ENCODE results near the gene DPP4.

The DPP4 gene

DNA sequence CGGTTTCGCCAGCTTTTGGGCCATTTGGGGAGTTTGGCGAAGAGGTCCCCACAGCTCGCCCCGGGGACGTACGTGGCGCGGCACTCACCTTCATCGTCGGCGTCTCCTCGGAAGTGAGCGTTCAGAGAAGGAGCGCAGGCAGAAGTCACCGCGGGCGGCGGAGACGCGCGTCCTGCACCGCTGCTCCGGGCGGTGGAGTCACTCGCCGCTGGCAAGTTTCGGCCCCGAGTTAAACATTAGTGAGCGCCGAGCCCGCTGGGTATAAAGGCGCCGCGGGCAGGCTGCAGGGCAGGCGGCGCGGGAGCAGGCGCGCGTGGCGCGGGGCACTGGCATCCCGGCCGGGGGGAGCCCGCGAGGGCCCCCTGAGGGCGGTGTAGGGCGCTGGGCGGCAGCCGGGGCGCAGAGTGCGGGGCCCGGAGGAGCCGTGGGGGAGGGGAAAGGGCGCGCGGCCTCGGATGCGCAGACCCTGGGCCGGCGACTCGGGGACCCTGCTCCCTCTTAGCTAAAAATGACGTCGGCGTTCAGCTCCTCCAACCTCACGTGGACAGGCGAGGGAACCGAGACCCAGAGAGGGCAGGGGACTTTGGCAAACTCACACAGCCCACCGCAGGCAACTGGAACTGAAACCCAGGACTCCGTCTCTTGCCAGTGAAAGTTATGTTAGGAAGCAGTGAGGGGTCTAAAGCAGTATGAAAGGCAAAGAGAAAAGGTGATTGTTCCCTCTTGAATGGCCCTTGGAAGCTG lies at the start of gene DPP4:
Gene DPP4, minus strand, starts transcription at position 328 of the 744 bp plus-strand sequence. Its CDS starts 234 bp downstream, at position 94.
- DNase-seq (ENCODE audit: low read depth, low spot score) = no peak

DNA sequence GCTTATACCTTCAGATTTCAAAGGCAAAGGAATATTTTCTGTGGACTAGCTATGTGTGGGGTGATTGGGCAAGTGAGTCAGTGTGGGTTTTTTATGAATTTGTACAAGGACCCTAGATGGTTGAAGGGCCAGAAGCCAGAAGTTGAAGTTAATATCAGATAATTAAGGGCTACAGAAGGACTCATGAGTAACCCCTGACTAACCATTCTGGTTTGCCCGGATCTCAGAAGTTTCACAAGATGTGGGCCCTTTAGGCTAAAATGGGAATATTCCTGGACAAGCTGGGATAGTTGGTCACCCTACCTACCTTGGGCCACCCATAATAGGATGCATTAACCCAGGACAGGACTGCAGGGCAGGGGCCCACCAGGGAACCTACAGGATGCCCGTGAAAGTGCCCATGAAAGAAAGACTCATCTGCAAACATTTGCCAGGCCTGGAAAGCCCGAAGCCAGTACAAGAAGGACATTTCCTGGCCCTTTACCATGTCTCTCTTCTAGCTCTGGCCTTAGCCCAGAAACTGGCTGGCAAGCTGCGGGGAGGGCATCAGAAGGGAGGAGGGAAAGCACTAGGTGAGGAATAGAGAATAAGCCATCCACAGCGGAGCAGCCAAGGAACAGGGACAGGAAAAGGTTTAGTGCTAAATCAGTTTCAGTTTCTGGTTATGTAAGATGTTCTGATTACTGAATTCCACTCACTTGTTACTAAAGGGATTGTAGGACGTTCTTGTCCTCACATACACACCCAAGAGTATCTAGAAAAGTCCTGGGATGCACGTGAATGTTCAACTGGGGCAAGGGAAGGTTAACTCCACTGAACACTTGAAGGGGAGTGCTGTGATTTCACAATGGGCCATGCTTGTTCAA lies 44.4 kb upstream of the DPP4 start:
- DNase-seq (ENCODE audit: low read depth, low spot score) = no peak

DNA sequence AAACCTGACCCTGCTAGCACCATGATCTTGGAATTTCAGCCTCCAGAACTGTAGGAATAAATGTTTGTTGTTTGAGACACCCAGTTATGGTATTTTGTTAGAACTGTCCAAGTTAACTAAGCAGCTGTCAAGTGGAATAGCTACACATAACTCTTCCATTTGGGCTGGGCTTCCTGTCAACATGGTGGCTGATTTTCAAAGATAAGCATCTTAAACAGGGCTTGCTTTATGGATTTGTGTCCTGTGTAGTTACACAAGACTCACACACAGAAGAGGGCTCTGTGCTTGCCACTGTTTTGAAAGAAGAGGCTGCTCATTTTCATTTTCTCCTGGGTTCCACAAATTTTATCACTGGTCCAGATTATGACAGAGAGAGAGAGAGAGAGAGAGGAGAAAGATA lies 42.3 kb upstream of the DPP4 start:
- no peak for DNase-seq (ENCODE audit: low read depth, low spot score)

GRCh38 chr2:162115076-162115475 lies 41.1 kb upstream of the DPP4 start:
- DNase-seq (ENCODE audit: low read depth, low spot score) = no peak

DNA sequence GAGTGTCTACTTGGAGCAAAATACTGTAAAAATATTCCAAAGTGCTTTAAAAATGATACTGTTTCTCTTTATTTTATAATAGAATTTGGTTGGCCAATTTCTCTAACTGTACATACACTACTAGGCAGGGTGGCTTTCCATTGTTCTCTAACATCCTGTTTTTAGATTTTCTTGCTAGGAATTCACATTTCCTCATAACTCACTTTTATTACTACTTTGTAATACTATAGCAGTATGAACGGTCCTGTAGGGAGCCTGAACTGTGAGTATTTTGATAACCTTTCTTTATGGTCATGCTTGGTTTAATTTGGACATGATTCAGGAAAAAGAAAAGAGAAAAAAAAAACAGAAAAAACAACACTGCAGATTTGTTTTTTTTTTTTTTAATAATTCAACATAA lies 40.3 kb upstream of the DPP4 start:
- peak; percentile 25 for DNase-seq (ENCODE audit: low read depth, low spot score)

GRCh38 chr2:162113776-162114168 lies 39.8 kb upstream of the DPP4 start:
- no peak for DNase-seq (ENCODE audit: low read depth, low spot score)

DNA sequence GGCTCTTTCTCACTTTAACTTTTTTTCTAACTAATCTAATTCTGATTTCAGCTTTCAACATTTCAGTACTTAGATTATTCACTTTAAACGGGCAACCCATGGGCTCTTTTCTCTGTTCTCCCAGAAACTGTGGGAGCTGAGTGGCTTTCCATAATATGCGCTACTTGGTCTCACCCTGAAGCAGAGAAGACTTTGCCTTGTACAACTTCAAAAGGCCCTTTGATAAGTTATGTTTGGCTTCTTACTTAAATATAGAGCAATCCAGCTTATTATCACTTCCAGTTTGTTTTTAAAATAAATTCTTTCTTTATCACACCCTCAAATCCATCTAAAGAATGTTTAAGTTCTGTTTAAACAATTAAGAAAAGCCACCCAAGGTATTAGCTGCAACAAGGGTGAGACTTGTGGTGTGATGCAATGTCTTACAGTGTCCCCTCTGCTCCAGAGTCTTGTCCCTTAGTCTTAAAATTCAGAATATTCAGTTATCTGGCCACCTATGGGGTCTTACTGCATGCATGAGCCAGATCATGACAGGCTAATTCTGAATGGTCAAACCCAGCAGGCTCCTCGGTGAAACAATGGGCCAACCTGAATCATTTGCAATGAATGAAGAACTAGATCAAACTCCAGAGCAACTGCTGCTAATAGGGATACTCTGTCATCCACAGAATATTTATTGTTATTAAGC lies 39.2 kb upstream of the DPP4 start:
- DNase-seq (ENCODE audit: low read depth, low spot score) = no peak

DNA sequence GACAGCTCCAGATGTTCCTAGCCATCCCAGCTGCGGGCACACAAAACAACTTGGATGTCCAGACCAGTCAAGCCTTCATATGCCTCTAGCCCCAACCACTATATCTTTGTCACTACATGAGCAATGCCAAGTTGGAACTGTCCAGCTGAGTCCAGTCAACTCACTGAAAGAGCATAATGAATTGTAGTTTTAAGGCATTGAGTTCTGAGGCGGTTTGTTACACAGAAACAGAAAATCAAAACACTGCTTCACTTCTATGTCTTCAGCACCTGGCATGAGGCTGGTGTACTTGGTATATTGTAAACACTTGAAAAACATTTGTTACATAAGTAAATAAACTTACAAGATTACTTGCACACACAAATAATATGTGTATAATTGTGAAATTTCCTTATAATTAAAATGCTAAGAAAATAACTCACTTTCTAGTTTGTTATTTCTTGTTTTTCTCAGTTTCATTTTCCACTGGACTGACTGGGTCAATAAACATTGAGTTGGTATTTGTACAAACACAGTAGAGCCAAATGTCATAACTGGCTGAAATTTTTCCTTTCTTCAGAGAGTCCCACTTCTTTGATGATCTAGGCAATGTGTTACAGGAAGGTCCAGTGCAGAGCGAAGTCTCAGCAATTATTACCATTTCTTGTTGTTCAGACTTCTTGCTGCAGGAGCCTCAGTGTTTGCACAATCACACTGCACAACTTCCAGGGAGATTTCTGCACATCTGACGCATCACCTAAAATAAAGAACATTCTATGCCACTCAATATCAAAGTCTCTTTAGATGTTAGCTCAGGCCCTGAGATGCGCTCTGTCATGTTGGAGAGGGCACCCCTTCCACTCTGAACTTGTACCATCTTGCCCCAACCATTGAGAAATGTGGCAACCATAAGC lies 38.2 kb upstream of the DPP4 start:
- no peak for DNase-seq (ENCODE audit: low read depth, low spot score)

DNA sequence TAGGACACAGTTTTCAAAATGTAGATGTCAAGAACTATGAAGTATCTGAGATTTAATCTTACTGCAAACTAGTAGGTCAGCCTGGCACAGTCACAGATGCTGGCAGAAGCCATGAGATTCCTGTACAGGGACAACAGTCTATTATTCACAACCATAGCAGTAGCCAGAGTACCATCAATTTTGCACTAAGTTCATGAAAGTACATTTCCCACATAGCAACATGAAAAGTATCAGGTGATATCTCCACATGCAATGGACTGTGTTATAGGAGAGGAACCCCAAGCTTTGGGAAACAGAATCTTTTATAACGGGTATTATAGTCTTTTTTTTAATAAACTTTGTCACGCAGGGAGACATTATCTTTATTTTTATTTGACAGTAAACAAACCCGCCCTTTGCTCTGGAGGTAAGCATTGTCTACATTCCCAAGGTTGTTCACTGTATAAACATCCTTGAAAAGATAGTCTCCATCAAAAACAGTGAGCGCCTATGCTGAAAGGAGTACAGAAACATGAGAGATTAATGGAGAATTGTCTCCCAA lies 33.4 kb upstream of the DPP4 start:
- DNase-seq (ENCODE audit: low read depth, low spot score) = no peak

DNA sequence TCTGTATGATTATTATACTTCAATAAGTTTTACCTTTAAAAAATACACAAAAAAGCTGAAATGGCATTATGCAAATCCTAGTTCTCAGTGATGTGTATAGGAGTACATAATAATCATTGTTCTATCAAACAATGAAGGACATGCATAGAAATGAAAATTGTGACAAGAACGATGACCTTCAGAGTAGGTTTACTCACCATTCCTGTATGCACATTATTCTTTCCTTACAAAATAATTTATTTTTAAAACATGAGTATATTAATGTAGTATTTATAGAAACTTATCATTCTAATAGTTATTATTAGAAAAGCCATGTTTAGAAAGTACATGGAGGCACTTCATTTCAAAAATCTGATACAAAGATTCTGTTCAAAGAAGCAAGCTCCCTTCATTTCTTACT lies 32.7 kb upstream of the DPP4 start:
- DNase-seq (ENCODE audit: low read depth, low spot score) = no peak

GRCh38 chr2:162106146-162106551 lies 32.1 kb upstream of the DPP4 start:
- DNase-seq (ENCODE audit: low read depth, low spot score) = no peak

GRCh38 chr2:162103443-162104009 lies 29.5 kb upstream of the DPP4 start:
- DNase-seq (ENCODE audit: low read depth, low spot score) = no peak

- DNase-seq (ENCODE audit: low read depth, low spot score) = no peak
These were observed 26.6 kb upstream of the DPP4 start for GRCh38 chr2:162100579-162100978.

DNA sequence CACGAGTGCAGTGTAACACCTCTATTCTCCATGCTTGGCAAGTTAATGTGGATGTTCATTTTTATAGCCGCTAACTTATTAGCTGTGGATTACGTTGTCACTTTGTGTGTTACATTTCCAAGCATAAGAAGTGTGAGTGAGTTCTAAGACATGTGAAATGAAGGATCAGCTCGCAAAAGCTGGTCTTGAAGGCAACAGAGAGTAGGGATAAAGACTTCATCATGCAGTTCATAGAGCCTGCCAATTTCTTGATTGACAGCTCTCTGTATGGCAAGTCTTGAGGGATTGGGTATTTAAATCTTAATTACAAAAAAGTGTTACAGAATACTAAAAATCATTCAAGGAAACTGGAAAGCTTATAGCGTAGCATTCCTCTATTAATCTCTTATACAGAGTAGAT lies 25.8 kb upstream of the DPP4 start:
- DNase-seq (ENCODE audit: low read depth, low spot score) = no peak

- no peak for DNase-seq (ENCODE audit: low read depth, low spot score)
These were observed 18.9 kb upstream of the DPP4 start for GRCh38 chr2:162092658-162093556.

DNA sequence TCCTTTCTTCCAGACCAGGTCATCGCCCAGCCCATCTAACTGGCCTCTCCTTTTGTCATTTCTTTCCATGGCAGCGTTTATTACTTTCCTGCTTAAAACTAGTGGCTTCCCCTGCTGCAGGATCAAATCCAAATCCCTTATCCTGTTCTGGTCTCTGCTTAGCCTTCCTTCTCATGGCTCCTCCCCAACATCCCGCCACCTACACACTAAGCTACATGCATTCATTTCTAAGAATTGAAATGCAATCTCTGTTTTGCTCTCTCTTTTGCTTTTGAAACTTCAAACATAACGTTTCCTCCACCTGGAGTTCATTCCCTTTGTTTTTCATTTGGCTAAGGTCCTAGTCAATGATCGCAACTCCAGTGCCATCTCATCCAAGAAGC lies 18.0 kb upstream of the DPP4 start:
- DNase-seq (ENCODE audit: low read depth, low spot score) = no peak

DNA sequence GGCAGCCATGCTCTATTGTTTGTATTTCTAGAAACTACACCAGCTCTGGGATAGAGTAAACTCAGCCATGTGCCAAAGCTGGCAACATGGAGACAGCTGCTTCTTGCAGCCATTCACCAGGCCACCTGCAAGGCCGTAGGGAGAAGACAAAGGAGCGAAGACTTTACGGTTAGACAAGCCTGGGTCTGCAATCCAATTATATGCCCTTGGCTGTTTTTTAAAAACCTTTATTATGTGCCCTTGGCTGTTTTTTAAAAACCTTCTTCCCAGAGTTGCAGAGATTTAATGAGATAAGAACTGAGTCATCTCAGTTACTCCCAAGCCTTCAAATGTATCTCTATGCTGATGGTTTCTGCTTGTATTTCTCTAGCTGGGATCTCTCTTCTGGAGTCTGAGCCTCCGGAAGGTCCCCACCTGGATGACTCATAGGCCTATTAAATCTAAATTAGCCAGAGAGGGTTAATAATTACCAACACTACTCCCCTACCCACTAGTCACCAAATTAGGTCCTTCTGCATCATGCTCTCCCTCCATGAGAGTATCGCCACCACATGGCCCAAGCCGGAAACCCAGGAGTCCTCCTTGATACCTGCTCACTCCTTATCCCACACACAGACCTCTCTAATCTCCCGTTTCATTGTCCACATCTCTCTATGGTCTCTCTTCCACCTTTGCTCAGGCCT lies 17.5 kb upstream of the DPP4 start:
- no peak for DNase-seq (ENCODE audit: low read depth, low spot score)

DNA sequence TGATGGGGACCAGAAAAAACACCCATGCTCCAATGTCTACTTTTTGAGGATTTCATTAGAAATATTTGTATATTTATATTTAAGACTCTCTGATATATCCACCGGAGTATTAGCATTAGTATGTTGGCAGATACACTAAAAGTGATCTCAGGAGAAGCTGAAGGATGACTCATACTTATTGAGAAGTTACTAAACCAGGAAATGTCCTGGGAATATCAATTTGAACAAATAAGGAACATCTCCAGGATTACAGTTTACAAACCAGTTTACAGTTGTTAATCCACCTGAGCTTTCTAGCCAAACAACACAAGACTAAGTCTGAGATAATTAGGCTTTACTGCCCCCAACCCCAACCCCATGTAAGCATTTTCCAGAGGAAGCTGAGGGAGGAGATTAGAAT lies 16.1 kb upstream of the DPP4 start:
- no peak for DNase-seq (ENCODE audit: low read depth, low spot score)

- no peak for DNase-seq (ENCODE audit: low read depth, low spot score)
These were observed 12.9 kb upstream of the DPP4 start for GRCh38 chr2:162086904-162087303.

All from brain pericyte (primary cell).